ENCODE results near the gene OR5B3. TPM values are rescaled to one million over a fixed set of nuclear protein-coding genes. Genes with fewer than 3 reads are reported as not detected.

OR5B3 gene
- total and polyA plus RNA-seq, 9 of the 15 experiments (the other 6 are each of a cell fraction or from before 2014, with no cell fraction given), result not detected

DNA sequence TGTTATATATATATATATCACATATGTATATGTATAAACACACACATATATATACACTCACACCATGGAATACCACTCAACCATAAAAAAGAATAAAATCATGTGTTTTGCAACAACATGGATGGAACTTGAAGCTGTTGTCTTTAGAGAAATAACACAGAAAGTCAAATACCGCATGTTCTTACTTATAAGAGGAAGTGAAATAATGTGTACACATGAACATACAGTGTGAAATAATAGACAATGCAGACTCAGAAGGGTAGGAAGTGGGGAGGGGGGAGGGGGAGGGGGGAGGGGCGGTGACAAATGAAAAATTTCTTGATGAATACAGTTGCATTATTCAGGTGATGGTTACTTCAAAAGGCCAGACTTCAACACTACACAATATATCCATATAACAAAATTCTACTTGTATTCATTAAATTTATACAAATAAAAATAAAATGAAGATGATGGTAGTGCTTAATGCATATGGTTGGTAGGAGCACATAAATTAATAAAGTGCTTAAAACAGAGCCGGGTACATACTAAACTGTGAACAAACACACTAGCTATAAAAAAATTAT lies 27.0 kb upstream of the OR5B3 start:
- Histone ChIP-seq H3K36me3 (ENCODE audit: control insufficient read depth, insufficient read depth, low read length) (no peaks in the 10 kb centered on the region), H4K20me1 (replicated peaks; ENCODE audit: control insufficient read depth, insufficient read depth, low read length) (no peaks in the 10 kb centered on the region), H3K4me2 (ENCODE audit: insufficient read depth, low read length) (no peak overlapping the region), H3K79me2 (ENCODE audit: control insufficient read depth, insufficient read depth, low read length) (no peaks in the 10 kb centered on the region), H3K4me1 (replicated peaks in 1 of 2; ENCODE audit: control insufficient read depth in 2 of 2, insufficient read depth in 2 of 2, low read length in 2 of 2) (no peaks in the 10 kb centered on the region), H3K9ac (ENCODE audit: insufficient read depth in 1 of 2, low read depth in 2 of 2, low read length in 2 of 2) (no peak overlapping the region), H3K27ac (ENCODE audit: extremely low read depth, low read depth, low read length) (no peak overlapping the region), H2AFZ (ENCODE audit: low read depth, low read length) (no peak overlapping the region), H3K27me3 (ENCODE audit: control insufficient read depth in 2 of 2, insufficient read depth in 2 of 2, low read length in 2 of 2) (no peaks in the 10 kb centered on the region), H3K4me3 (no peak overlapping the region), H3K9me1 (ENCODE audit: control insufficient read depth, insufficient read depth, low read length) (no peaks in the 10 kb centered on the region), H3K9me3 (replicated peaks; ENCODE audit: control insufficient read depth, insufficient read depth, low read depth, low read length) (no peaks in the 10 kb centered on the region)
- intact Hi-C loops (cut with micrococcal nuclease) (no loop called here), in situ Hi-C loops (cut with MboI) (no loop called here)
- DNase-seq (ENCODE audit: extremely low read depth in 1 of 4, low spot score in 3 of 4) (no peak), FAIRE-seq (no peak), ATAC-seq (no peak)
- CTCF ChIA-PET (ENCODE audit: low intra/inter-chr PET ratio), result no interaction called here
- 0% methylated on average over 2 of the region's 3 CpGs for whole genome bisulfite sequencing (ENCODE audit: insufficient coverage, low coverage, missing lambda C conversion rate)
- TF ChIP-seq SUPT5H (IDR thresholded peaks at IDR 0.05) (no peak), ZMIZ1 (IDR thresholded peaks at IDR 0.05; ENCODE audit: low read depth in 2 of 2, low read length in 2 of 2) (no peak), HNRNPK (IDR thresholded peaks at IDR 0.05; ENCODE audit: low read depth, low read length, poor library complexity, severe bottlenecking) (peak; percentile 94), NR1H2 (CRISPR knock-in tag; IDR thresholded peaks at IDR 0.05) (no peak)
- no TSS peak for BruUV-seq (replicated peaks)
- POLR2A ChIA-PET, result no interaction called here

Measured in K562 (cell line).